CD4-positive, alpha-beta T cell treated with Interleukin-21 for 1 hour (primary cell): Measurements from ENCODE around the gene N4BP2.
A peak's percentile ranks its signal among the peaks of the same experiment; 100 is the strongest.

Experiments
- DNase-seq: peaks from one replicate; pipeline ENCODE4 v3.0.0-alpha.2; 2020

Gene N4BP2

GRCh38 chr4:40164459-40164858 is 107.8 kb downstream of the N4BP2 start:
- no peak for DNase-seq

- DNase-seq: no peak
Measured at GRCh38 chr4:40165916-40166315, 109.3 kb downstream of the N4BP2 start.

- DNase-seq: no peak
Measured at GRCh38 chr4:40168070-40168469, 111.4 kb downstream of the N4BP2 start.

- no peak for DNase-seq
Measured at GRCh38 chr4:40170588-40170987, 113.9 kb downstream of the N4BP2 start.

GRCh38 chr4:40173470-40173875 is 116.8 kb downstream of the N4BP2 start:
- no peak for DNase-seq

GRCh38 chr4:40176602-40177001 is 120.0 kb downstream of the N4BP2 start:
- no peak for DNase-seq

- DNase-seq: no peak
Measured at GRCh38 chr4:40177591-40177990, 120.9 kb downstream of the N4BP2 start.

GRCh38 chr4:40178672-40179071 is 122.0 kb downstream of the N4BP2 start:
- DNase-seq: no peak

GRCh38 chr4:40179360-40179759 is 122.7 kb downstream of the N4BP2 start:
- DNase-seq: no peak

- DNase-seq: no peak
Measured at GRCh38 chr4:40180356-40180755, 123.7 kb downstream of the N4BP2 start.

GRCh38 chr4:40182001-40182400 is 125.4 kb downstream of the N4BP2 start:
- no peak for DNase-seq

- DNase-seq: no peak
Measured at GRCh38 chr4:40182954-40183353, 126.3 kb downstream of the N4BP2 start.

GRCh38 chr4:40183615-40184411 is 127.2 kb downstream of the N4BP2 start:
- DNase-seq: no peak

- no peak for DNase-seq
Measured at GRCh38 chr4:40185830-40186664, 129.4 kb downstream of the N4BP2 start.

- no peak for DNase-seq
Measured at GRCh38 chr4:40186665-40187014, 130.0 kb downstream of the N4BP2 start.

GRCh38 chr4:40187386-40187906 is 130.8 kb downstream of the N4BP2 start:
- DNase-seq: no peak

GRCh38 chr4:40190019-40190418 is 133.4 kb downstream of the N4BP2 start:
- DNase-seq: no peak

GRCh38 chr4:40190465-40190864 is 133.8 kb downstream of the N4BP2 start:
- DNase-seq: no peak

- DNase-seq: no peak
Measured at GRCh38 chr4:40190880-40191815, 134.5 kb downstream of the N4BP2 start.

GRCh38 chr4:40192114-40193015 is 135.7 kb downstream of the N4BP2 start:
- DNase-seq: no peak

GRCh38 chr4:40193016-40193571 is 136.4 kb downstream of the N4BP2 start:
- peak; percentile 60 for DNase-seq
